COR-L47 (cell line): ENCODE results near the gene SPATA2L.
A peak's percentile ranks its signal among the peaks of the same experiment; 100 is the strongest.
"Not testable (repeated sequence)": the region's sequence is repeated elsewhere in the genome, so short reads cannot be mapped to it uniquely, and the experiment has no call there.

Experiments used
- DNase-seq: peaks from one replicate; lab custom pipeline; 2025; lab: John Stamatoyannopoulos, UW

The SPATA2L gene

DNA sequence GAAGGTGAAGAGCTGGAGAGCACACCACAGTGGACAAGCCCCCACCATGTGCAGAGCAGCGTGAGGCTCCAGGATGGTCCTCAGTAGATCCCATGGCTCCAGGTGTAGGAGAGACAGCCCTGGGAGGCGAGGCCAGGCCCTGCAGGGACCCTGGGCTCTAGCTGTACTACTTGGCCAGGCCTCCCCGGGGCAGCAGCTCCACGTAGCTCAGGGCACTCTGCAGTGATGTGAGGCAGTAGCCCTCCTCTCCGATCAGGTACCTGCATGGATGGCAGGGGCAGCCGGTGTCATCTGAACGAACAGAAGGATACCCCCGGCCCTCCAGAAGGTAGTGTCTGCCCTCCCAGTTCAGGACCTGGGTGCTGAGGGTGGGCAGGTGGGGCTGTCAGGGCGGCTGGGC is 6.2 kb upstream of the SPATA2L start:
- no peak for DNase-seq

DNA sequence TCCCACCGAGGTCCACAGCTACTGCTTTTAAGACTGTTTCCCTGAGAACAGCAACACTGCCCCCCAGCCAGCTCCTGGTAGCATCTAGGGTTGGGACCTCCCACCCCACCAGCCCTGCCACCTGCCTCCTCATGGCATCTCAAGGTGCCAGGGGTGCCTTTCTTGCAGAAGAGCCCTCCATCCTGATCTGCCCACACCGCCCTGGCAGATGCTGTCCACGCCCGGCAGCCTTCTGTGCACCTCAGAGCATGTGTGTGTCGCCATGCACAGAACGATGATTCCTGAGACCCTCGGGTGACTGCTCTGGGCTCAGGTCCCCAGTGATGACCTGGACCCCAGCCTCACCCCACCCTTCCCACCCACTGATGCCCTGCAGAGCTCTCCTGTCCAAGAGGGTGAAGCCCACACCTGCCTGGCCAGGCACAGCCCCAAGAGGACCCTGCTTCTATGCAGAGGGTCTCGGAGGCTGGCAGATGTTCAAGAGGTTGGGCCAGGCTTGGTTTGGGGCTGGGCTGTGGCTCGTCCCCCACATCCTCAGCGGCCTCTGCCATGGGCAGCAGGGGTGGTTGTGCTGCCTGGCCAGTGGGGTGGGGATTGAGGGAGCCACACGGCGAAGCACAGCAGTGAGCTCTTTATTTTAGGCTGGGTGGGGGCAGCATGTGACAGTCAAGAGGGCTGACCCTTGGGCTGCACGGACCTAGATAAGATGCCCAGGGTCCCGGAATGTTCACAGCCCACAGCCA is 5.2 kb upstream of the SPATA2L start:
- DNase-seq, result no peak

DNA sequence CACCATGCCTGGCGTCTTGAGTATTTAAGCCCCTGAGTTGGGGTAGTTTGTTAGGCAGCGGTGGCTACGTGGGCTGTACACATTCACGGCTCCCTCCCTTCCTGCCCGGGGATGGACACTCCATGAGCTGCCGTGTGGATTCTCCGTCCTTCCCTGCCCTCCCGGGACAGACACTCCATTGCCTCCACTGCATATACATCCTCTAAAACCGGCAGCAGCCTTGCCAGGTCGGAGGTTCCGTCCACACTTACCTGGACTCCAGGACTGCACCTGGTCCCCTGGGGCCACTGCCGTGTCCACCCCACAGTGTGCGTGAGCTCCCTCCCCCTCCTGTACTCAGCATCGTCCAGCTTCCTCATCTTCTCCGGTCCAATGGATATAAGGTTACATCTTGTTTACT is 3.5 kb upstream of the SPATA2L start:
- DNase-seq, result no peak

DNA sequence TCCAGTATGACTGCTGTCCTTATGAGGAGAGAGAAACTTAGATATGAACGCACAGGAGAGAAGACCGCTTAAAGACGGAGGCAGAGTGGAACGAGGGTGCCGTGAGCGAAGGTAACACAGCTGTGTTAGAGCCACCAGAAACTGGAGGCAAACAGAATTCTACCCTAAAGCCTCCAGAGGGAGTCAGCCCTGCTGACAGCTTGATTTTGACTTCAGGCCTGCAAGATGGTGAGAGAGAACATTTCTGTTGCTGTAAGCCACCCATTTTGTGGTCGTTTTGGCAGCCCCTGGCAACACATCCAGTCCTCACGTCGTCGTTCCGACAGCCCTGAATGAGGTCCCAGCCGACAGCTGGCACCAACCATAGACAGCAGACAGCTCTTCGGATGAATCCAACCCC is 2.8 kb upstream of the SPATA2L start:
- DNase-seq, result no peak

DNA sequence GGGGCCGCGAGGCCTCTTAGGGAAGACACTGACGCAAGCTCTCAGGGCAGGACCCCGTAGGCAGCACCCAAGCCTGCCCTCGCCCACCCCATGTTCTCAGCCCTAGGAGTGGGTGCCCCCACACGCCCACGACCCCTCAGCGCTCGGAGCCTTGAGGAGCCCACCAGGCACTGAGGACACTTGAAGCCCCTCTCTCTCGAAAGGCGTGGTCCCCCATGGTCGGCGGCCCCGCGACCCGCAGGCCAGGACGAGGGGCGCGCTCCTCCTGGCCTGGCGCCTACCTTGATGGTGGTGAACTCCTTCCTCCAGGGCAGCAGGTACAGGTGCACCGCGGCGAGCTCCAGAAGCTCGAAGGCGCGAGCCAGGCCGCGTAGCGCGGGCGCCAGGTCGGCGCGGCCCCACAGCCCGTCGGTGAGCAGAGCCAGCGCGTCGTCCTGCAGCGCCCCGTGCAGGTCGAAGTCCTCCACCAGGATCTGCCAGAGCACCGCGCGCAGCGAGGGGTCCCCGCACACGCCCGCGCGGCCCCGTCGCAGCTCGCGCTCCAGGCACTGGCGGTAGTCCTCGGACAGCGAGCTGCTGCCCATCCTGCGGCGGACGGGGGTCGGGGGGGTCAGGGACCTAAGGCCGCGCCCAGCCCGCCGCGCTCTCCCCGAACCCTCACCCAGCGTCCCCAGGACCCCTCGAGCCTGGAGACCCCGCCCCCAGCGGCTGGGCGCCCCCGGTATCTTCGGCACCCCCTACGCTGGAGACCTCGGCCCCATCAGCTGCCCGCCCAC is 668 bp downstream of the SPATA2L start:
- DNase-seq, result peak; percentile 74

DNA sequence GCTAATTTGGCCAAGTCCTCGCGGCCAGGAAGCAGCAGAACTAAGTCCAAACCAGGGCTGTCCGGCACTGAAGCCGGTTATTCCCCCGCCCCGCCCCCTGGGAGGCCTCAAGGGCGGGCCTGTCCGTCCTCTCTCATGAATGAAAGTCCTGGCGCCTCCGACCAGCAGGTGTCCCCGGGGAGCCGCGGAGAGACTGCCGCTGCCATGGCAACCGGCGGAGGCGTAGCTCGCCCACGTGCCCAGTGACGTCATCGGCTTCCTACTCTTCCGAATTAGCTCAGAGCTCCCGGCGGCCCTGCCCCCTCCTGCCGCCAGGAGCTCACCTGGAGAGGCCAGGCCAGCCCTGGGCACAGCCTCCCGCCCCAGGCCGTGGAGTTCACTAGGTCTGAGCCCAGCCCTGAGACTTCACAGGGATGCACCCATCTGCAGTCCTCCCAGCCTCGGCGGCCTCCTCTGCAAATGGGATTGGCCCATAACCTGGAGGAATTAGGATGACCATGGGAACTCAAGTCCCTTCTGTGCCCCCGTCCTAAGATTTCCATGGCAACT is 1.3 kb downstream of the SPATA2L start:
- DNase-seq, result peak; percentile 100

DNA sequence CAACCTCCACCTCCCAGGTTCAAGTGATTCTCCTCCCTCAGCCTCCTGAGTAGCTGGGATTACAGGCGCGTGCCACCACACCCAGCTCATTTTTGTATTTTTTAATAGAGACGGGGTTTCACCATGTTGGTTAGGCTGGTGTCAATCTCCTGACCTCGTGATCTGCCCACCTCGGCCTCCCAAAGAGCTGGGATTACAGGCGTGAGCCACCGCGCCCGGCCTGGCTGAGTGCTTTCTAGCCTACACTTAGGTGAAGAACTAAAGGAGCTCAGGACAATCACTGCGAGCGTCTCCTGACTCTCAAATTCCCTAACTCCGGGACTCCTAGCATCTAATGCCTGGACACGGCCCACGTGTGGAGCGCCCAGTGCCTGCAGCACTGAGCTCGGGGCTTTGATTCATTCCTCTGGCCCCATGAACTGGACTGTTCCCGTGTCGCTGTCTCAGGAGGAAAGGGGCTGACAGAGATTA is 1.8 kb downstream of the SPATA2L start:
- not testable (repeated sequence) for DNase-seq

DNA sequence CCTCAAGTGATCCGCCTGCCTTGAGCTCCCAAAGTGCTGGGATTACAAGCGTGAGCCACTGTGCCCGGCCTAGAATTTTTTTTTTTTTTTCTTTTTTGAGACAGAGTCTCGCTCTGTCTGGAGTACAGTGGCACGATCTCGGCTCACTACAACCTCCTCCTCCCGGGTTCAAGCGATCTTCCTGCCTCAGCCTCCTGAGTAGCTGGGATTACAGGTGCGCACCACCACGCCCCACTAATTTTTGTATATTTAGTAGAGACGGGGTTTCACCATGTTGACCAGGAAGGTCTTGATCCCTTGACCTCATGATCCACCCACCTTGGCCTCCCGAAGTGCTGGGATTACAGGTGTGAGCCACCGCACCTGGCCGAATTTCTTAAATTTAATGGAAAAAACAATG is 2.8 kb downstream of the SPATA2L start:
- not testable (repeated sequence) for DNase-seq

DNA sequence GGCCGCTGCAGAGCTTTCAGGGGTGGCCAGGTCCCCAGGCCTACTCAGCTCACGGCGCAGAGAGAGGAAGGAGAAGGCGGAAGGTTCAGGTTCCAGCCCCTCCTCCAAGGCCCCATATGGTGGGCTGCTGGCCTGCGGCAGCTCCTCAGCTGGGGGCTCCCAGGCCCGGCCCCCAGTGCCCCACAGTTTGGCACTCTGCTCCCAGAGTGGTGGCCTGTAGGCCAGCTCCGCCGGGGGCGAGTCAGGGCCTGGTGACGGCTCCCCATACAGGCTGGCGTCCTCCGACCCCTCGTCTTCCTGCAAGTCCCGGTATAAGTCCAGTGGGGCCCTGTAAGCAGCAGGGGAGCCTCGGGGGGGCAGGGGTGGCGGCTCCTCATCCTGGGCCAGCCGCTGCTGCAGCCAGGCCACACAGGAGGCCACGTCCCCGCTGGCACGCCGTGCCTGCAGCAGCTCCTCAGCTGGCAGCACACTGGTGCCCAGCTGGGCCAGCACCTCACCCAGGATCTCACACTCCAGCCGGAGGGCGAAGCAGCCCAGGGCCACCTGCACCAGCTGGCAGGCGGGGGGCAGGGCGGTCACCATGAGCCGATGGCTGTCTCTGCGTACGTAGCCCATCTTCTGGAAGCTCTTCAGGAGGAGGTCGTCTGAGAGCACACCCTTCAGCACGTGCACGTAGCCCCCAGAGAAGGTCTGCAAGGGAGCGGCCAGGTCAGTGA is 3.7 kb downstream of the SPATA2L start:
- peak; percentile 68 for DNase-seq

DNA sequence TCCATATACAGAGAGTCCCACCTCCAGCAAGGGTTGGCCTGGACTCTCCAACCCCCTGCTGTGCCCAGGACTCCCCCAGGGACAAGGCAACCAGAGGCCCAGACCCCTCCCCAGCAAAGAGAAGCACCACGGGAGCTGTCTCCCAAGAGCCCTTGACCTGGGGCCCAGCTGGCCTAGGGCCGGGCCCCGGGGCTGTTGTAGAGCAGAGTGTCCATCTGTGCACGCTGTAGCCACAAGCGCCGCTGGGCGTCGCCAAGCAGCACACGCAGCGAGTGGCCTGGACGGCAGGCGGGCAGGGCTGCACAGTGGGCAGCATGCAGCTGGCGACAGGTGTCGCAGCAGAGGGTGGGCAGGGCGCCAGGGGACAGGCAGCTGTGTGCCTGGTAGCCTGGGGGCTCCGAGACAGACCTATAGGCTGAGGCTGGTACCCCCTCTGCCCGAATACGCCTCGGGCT is 4.3 kb downstream of the SPATA2L start:
- peak; percentile 97 for DNase-seq

DNA sequence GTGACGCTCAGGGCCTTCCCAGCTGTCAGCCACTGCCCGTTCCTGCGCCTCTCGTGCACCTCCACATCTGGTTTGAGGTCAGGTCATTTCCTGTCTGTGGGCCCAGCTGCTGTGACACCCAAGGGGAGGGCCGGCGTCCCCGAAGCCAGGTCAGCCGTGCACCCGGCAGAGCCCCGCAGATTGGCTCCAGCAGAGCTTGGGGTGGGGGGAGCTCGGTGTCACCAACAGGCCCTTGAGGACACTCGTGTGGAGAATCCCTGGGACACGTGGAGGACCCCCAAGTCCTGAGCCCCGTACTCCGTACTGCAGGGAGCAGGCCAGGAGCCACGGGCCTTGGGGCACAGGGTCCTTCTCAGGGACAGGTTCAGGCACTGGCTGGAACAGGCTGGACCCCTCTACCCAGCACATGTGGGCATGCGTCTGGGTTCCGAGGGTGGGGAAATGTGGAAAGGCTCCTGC is 4.8 kb downstream of the SPATA2L start:
- no peak for DNase-seq

DNA sequence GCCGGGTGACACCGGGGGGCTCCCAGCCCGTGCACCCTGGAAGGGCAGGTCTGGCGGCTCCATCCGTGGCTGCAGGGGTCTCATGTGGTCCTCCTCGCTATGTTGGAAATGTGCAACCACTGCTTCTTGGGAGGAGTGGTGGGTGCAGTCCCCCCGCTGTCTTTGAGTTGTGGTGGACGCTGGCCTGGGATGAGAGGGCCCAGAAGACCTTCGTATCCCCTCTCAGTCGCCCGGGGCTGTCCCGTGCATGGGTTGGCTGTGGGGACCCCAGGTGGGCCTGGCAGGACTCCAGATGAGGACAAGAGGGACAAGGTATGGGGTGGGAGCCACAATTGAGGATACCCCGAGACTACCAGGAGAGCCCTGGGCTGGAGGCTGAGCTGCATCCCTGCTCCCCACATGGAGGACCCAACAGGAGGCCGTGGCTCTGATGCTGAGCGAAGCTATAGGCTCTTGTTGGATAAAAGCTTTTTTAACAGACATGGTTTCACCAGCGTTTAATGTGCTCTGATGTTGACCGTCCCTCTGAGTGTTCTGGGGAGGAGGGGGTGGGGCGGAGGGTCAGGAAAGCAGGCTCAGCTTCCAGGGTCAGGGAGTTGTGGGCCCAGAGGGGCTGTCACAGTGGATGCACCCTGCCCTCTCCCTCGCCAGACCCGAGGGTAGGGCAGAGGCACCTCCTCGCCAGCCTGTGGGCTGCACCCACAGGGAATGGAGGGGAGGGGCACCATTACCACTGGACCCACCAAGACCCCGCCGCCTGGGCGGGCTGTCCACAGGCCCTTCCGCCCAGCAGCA is 5.4 kb downstream of the SPATA2L start:
- no peak for DNase-seq

DNA sequence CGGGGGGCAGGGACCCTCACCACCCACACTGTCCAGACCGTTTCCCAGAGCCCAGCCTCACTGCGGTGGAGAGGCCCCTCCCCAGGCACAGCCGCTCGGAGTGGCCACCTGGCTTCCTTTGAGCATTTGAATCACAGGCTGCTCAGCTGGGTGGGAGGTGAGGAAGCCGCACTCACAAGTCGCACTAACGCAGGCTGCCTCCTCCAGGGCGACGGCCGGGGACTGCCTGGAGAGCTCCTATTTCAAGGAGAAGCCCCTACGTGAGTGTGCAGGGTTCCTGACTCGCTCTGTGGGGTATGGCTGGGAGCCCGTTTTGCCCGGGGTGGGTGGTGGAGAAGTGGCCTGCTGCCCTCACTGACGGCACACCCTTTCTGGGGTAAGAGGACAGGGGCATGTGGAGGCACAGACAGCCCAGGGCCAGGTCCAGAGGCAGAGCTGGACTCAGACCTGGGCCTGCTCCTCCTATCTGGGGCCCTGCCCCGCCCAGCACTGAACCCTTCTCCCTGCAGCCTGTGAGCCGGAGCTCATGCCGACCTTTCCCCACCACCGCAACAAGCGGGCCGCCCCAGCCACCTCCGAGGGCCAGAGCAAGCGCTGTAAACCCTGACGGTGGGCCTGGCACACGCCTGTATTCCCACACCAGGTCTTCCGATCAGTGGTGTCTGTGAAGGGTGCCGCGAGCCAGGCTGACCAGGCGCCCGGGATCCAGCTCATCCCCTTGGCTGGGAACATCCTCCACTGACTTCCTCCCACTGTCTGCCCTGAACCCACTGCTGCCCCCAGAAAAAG is 6.2 kb downstream of the SPATA2L start:
- no peak for DNase-seq

DNA sequence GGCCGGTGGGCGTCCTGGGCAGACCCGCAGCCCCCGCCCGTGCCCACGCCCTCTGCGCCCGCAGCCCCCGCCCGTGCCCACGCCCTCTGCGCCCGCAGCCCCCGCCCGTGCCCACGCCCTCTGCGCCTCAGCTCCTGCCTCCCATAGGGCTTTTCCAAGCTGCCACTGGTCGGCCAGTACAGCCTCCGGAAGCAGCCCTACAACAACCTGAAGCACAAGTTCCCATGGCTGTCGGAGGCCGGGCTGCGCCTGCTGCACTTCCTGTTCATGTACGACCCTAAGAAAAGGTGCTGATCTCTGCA is 6.8 kb downstream of the SPATA2L start:
- DNase-seq, result not testable (repeated sequence)

DNA sequence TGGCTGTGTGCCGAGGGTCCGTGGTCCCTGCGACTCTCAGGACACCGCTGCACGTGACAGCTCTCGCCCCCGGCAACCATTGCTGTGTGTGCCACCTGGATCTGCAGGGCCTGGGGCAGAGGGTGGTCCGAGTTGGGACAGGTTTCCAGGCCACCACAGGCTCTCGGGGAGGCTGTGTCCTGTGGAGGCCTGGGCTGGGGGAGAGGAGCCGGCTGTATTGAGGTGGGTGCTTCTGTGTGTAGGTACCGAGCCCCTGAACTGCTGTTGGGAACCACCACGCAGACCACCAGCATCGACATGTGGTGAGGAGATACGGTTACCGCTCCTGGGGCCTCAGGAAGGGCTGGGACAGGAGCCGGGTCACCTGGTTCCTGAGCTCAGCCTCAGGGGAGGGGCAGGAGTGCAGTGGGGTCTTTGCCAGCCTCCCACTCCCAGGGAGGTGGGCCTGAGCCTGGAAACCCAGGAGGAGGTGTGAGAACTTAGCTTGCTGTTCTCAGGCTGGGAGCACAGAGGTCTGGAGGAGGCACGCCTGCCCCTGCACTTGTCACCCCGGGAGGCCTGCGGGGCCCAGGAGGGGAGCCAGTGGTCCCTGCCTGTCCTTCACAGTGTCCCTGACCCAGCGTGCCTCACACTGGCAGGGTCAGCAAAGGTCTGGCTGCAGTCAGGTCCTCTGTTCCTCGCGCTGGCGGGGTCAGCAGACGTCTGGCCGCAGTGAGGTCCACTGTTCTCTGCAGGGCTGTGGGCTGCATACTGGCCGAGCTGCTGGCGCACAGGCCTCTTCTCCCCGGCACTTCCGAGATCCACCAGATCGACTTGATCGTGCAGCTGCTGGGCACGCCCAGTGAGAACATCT is 7.3 kb downstream of the SPATA2L start:
- no peak for DNase-seq

DNA sequence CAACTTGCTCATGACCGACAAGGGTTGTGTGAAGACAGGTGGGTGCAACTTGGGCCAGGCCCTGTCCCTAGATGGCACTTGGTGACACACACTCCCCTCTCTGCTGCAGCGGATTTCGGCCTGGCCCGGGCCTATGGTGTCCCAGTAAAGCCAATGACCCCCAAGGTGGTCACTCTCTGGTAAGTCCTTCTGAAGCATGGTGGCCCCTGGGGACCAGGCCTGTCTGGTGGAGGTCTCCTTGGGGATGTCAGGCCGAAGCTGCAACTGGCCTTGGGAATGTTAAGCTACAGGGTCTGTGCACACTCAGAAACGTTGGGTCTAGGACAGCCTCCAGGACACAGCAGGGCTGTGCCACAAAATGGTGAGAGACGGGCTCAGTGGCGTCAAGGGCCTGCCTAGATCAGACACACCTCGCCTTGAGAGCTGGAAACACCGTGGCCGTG is 8.2 kb downstream of the SPATA2L start:
- DNase-seq, result no peak

DNA sequence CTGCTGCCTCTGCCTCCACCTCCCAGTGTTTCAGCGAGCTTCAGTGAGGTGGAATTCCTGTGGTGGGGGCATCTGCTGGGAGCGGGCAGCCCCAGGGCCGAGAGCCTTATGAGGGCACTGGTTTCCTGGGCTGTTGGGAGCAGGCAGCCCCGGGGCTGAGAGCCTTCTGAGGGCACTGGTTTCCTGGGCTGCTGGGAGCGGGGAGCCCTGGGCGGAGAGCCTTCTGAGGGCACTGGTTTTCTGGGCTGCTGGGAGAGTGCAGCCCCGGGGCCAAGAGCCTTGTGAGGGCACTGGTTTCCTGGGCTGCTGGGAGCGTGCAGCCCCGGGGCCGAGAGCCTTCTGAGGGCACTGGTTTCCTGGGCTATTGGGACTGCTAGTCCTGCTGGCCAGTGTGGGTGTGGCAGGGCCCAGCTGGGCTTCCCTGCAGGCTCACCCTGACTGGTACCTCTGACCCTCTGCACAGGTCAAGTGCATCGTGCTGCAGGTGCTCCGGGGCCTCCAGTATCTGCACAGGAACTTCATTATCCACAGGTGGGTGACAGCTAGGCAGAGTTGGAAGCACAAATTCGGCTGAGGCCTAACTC is 9.4 kb downstream of the SPATA2L start:
- DNase-seq, result no peak

DNA sequence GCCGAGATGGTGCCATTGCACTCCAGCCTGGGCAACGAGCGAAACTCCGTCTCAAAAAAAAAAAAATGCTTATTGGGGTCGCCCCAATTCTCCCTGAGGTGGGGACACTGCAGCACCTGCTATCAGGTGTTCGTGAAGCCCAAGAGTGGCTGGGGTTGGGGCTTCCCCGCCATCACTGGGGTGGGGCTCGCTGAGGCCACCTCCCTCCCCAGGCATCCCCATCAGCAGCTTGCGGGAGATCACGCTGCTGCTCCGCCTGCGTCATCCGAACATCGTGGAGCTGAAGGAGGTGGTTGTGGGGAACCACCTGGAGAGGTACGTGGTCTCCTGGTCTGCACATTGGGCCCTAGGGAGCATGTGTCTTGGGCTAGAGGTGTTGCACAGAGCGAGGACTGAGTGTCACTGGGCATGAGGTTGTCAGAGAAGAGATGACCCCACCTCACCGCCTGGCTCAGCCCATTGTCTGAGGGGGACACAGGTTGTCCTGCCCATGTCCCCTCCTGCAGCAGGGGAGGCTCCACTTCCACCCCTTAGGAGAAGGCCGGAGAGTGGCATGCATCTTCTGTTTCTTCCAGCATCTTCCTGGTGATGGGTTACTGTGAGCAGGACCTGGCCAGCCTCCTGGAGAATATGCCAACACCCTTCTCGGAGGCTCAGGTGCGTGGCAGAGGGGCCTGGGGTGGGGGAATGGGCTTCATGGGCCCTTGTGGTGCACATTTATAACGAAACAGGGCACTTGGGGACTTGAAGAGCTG is 10.1 kb downstream of the SPATA2L start:
- DNase-seq, result no peak
